GM19463 (cell line): ENCODE results near the gene HEG1.

Source experiments
- ATAC-seq: cut with Tn5 transposase; IDR thresholded peaks from one replicate; pipeline ENCODE4 v1.9.1; 2021; ENCODE audit warnings: mild to moderate bottlenecking, moderate library complexity; ENCODE audit not compliant: unreplicated experiment

Gene HEG1

DNA sequence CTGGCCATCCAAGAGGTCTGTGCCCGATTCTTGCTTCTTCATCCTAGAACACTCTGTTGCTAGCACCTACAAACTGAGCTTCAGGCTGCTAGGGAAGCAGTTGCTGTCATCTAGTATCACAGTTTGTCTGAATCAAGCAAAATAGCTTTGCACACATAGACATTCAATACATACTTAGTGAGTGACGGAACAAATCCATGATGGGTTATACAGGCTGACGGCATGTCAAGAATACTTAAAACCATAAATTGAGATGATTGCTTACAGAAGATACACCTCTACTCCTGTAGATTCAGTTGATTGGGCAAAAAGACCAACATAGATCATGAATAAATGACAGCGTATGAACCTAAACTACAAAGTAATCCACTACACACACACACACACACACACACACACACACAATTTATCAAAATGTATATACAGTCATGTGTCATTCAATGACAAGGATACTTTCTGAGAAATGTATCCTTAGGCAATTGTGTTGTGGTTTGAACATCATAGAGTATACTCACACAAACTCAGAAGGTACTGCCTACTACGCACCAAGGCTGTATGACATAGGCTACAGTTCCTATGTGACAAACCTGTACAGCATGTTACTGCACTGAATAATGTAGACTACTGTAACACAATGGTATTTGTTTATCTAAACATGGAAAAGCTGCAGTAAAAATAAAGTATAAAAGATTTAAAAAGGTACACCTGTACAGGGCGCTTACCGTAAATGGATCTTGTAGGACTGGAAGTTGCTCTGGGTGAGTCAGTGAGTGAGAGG lies 14.4 kb upstream of the HEG1 start:
- ATAC-seq, result no peak

DNA sequence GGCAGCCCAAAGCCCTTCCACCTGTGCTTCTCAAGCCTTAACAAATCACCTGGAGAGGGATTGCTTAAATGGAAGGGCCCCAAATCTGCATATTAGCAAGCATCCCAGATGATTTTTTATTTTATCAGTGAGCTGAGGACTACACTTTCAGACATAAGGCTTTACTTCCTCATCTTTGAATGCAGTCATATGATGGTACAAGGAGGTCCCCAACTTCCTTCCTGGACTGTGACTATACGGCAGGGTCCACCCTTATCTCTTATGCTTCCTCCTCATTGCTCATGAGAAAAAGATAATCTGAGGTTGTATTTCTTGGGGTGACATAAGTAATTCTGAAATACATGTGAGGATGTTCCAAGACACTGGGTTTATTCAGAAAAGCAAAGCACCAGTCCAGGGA lies 13.7 kb upstream of the HEG1 start:
- no peak for ATAC-seq

DNA sequence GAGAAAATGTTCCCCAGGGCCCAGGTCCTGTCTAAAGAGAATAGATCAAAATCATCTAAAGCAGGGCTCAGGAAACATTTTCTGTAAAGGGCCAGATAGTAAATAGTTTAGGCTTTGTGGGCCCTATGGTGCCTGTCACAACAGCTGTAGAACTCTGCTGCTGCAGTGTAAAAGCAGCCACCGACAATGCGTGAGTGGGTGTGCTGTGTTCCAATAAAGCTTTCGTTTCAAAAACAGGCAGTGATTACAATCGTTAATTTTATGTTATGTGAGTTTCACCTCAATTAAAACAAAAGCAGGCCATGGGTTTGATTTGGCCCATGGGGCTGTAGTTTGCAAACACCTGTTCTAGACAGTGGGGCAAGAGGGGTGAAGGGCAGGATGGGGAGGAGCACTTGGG lies 12.5 kb upstream of the HEG1 start:
- ATAC-seq, result no peak

DNA sequence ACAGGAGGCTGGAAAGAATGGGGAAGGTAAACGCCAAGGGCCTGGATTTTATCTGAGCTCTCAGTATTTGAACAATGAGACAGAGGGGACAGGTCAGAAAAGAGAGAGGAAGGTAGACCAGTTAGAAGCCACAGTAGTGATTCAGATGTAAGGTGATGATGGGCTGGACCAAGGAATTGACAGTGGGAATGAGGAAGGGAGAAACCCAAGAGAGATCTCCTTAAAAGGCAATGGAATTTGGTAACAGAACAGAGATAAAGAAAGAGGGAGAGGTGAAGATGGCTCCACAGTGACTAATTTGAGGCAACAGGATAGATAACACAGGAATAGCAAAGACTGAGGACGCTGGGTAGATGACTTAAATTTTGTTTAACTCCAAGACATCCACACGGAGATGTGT lies 11.4 kb upstream of the HEG1 start:
- ATAC-seq, result no peak

DNA sequence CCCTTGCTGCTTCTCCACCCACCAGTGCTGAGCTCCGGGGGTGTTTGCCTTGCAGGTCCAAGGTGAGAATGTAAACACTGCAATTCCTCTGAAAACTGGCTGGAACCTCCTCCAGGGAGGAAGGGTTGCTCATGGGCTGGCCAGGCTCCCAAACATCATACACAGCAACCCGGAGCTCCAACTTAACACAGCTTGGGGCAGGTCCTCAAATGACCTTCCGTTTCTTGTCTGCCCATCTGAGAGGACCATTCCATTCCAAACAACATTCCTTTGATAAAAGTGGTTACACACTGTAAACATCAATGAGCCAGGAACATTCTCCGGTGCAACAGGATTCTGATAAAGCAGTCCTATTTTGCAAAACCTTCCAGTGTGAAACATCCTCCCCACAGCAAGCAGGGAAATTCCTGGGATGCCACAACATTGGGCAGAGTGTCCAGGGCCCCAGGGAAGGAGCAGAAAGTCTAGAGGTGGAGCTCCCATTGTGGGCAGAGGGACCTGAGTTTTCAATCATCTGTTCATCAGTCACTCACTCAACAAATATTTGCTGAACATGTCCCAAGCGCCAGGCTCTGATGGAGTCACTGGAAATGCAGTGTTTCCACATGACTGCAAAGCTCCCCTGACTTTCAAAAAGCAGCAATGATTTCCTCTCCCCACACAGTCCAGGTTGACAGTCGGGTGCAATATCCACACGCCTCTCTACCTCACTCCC lies 7.3 kb upstream of the HEG1 start:
- no peak for ATAC-seq

DNA sequence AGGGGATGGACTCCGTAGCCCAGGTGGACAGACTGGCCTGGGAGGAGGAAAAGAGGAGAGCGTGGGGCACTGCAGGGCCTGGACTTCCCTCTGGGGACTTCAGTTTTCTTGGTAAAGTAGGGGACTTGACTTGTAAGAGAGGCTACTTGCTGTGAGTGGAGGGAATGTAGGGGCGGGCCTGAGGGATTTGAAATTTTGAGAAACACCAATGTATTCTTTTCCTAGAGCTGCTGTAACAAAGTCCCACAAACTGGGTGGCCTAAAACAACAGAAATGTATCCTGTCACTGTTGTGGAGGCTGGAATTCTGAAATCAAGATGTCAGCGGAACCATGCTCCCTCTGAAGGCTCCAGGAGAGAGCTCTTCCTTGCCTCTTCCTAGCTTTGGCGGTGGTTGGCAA lies 5.8 kb upstream of the HEG1 start:
- ATAC-seq, result no peak

DNA sequence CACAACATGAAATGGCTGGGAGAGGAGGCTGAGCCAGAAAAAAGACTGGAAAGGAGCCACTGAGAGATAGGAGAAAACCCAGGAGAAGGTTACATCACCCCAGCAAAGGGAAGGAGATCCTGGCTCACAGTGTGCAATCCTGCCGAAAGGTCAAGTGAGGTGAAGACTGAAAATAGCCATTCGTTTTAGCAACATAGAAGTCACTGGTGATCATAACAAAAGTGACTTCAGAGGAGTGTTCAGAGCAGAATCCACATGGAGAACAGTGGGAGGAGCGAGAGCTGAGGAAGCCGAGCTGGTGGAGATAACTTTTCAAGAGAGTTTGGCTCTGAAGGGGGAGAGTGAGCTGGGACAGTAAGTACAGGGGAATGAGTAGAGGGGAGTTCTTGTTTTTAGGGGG lies 5.4 kb upstream of the HEG1 start:
- no peak for ATAC-seq

DNA sequence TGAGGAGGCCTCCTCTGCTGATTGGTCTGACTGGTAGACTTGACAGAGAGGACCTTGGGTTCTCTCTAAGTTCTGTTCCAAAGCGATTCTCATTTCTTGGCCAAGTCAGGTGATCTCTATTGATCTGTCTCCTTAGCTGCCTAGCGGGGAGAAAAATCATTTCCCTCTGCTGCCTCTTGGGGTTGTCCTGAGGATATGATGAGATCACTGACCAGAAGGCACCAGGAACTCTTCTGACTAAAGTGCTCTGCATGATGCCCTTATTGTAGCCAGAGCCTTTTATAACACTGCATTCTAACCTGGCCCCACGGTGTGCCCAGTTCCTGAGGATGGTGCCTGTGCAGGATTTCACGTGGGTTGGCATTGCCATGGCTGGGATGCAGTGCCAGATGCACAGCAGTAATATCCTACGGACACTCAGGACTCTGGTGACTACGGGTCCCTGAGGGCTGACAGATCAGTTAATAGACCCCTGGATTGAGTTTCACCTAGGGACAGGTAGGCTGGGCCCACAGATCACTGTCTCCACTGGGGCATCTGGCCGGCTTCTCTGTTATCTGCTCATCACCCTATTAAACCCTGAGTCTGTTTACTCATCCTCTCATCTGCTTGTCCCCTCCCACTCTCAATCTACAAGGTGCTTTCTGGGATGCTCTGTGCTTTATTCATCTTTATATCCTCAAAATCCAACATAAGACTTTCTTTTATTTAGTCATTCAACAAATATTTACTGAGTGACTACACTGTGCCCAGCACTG lies 3.9 kb upstream of the HEG1 start:
- ATAC-seq, result no peak

DNA sequence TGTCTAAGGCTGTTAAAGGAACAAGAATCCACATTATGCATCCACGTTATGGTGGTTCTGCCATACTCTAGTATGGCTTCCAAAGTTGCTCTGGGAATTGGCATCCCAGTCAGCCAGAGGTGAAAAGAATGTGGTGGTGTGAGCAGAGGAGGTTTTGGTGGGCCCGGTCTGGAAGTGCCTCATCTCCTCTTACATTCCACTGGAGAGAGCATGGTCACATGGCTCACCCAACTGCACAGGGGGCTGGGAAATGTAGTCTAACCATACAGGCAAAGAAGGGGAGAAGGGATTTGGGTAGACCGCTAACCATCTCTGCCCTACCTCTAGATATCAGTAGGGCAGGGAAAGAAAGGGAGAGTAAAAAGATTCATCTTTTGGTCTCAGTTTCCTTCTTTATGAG lies 3.2 kb upstream of the HEG1 start:
- no peak for ATAC-seq

DNA sequence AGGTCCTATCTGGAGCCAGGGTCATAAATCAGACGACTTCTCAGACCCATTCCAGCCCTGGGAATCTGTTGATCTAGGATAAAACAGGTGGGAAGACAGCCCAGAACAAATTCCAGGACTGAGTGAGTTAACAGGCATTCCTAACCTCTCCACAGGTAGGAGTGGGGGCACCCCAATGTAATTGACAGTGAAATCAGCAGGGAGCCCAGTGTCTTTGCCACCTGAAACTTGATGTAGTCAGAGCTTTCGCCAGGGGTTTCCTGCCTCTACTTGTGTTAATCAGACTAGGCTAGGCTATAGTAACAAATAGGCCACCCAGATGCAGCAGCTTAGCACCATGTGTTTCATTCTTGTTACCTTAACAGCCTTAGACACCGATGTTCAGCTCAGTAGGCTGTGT lies 2.7 kb upstream of the HEG1 start:
- ATAC-seq, result no peak

DNA sequence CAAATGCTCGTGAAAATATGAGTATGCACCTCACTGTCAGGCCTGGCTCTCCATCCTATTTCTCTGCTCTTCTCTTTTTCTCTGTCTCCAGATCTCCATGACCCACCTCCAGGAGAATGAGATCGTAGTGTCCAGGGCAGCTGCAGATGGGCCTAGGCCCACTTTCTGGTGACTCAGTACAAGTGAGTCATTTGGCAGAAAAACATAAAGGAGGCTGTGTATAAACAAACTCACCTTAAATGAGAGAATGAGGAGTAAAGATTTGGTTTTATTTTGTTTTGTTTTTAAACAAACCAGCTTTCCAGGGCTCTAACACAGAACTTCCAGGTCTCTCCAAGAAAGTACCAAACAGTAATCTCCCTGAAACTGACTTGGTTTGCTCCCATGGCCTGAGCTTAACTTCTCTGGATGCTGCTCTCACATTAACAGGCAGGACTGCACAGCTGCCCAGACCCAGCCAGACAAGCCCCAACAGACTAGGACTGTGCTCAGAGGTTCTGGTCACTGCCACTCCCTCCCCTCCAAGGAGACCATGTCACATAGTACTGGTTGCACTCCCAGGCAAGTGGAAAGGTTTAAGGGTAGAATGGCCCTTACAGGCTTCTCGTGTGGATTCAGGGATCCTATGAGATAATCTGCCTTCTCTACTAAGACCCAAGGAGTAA lies 1.5 kb upstream of the HEG1 start:
- ATAC-seq, result no peak

DNA sequence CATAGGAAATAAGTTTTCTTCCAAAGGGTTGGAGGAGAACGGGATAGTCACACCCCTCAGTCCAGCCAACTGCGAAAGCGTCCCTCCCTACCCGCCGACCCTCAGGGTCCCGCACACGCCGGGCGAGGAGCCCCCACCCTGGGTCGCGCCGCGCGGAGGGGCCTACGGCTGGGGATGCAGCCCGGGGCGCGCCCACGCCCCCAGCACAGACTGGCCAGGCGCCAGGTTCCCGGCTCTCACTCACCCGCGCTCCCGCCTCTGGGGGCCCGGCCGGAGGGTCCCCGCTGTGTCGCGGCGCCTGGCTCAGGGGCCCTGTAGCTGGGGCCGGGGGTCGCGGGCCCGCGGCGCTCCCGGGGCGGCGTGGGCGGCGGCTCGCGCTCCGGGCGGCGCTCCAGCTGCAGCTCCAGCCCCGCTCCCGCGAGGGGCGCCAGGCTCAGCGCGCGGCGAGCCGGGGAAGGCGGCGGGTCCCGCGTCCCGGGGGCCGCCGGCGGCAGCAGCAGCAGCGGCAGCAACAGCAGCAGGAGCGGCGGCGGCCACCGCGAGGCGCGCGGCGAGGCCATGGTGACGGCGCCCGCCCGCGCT lies 375 bp downstream of the HEG1 start:
- ATAC-seq, result peak; percentile 8

DNA sequence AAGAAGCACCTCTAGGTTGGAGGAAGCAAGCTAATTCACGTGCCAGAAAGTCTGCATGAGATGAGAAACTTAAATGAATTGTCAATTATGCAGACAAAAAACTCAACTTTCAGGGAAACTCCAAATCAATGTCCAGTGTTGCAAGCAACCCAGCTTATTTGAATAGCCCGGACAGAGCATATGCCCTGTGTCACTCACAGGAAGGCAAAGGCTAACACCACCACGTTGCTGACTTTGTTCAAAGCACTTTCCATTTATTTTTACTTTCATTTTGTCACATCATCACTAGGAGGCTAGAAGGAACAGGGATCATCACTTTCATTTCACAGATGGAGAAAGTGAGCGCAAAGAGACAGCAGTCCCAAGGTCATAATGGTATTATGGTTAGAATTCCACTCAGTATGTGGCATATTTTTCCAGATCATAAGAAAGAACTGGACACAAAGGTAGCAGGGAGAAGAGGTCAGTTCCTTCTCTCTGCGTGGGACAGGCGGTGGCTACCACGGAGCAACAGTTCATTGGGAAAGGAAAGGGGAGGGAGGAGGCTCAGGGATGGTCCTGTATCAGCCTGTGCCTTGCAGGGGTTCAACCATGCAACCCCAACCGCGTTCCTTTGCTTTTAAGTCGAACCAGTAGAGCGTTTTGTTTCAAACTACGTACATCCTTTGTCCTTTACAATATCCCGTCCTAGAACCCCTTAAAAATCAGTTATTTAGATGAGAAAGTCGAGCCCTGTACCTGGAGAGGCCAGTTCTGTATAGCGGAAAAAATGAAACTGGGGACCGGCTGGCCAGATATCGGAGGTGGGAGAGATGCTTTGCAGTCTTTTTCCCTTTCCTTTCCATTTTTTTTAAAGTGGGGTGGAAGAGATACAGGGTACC lies 1.1 kb downstream of the HEG1 start:
- peak; percentile 33 for ATAC-seq

DNA sequence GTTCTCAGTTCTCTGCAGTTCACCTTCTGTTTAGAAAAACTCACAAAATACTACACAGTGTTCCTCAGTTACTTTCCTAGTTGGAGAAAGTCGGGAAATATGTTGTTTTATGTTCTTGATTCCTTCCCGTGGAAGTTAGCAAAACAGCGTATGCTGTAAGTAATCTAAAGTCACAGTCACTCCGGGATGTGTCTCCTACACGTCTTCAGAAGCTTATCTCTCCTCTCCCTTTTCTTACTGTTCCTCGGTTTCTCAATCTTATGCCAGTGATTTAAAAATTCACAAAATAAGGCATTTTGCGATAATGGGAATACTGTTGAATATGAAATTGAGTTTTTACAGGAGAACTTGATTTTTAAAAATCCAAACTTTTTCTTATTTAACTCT lies 1.7 kb downstream of the HEG1 start:
- no peak for ATAC-seq

DNA sequence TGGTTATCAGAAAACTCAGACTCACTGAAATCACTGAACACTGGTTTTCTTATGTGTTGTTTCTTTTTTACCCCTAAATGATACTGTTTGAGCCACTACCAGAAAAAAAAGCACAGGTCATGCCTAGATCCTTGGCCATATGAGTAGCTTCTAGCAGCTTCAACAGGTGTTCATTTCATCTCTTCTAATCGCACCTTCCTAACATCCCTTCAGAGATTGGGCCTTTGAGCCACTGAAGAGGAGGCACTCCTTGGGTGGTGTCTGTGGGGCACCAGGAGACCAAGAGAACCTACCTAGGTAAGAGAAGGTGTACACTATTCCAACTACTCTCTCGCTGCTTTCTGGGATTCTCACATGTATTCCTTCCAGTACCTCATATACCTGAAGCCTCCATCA lies 2.5 kb downstream of the HEG1 start:
- no peak for ATAC-seq

DNA sequence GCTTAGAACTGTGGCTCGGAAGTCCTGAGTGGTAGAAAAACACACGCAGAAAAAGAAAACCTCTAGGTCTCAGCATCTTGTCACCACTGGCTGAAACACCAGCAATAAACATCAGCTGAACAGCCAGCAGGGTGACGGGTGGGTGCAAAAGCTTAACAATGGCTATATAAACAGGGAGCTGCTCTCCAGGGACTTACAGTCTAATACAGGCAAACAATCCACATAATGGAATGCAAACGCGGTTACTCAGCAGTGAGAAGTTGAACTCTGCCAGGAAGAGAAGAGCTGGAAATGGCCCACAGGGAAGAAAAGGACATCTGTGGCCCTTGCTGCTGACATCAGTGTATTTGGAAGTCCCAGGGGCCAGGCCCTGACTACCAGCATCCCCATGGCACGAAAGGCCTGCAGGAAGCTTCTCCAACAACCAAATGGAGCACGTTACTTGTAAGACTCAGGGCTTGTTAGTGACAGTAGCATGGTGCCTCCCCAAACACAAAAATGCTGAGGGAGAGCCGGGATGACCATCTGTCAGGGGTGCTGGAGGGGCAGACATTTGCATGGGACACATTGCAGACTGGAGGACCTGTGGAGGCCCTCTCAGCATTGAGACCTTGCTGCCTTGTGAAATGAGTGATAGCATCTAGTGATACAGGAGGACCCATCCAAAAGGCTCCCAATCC lies 3.0 kb downstream of the HEG1 start:
- ATAC-seq, result no peak

DNA sequence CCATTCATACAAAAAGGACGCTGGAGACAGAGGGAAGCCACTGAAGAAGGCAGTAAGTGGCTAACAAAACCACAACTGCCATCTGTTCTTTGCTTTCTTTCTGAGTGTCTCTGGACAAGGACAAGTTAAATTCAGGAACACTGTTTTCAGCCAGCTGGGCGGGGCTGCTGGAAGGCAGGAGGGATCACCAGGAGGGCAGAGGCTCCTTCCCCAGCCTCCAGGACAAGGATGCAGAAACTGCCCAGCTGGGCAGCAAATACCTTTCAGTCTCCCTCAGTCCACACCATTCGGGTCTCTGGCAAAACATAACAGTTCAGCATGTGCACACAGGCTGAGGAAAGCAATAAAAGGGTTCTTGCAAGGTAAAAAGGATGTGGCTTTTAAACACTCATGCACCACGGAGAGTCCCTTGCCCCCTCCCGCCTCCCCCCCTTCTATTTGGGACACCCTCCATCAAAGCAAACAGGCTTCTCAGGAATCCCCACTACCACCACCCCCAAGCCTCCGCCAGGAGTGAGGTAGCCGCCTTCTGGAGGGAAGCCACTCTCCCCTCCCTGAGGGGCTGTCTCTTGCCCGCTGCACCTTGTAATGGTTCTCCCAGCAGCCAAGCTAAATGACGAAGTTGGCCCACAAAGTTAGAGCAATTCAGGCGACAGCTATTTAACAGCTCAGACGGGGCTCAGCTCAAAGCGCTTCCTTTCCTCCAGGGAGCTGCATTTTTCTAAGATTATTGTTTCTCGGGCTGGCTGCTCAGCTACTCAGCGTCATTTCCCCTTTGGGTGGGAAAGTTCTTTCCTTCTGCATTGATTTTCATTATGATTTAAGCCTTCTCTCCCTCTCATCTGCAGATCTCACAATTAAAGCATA lies 3.8 kb downstream of the HEG1 start:
- ATAC-seq, result peak; percentile 25

DNA sequence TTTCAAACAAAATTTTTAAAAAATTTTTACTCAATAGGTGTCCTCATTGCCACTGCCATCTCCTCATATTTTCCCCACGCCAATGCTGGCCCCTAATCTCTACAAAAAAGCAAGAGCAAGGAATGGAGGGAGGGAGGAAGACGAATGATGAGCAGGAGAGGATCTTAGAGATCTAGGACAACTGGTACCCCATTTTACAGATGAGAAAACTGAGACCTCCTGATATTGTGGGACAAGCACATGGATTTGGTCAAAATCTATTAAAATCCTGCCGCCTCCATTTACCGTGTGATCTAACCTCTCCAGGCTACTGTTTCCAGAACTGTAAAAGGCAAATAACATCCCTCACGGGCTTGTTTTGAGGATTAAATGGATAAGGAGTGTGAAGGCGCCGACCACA lies 4.6 kb downstream of the HEG1 start:
- no peak for ATAC-seq
